Epithelial cell of proximal tubule (primary cell): ENCODE measurements around the gene TUBB6. TPM values are rescaled to one million over a fixed set of nuclear protein-coding genes. Genes with fewer than 3 reads are reported as not detected.

Source experiments
- DNase-seq: peaks from one replicate; pipeline ENCODE4 v3.0.0-alpha.2; 2011; ENCODE audit warnings: low read depth
- H3K4me3 ChIP-seq: 2 replicates; pipeline ENCODE4 v1.5.1; 2011; ENCODE audit warnings: low read depth, mild to moderate bottlenecking, low read length
- CTCF ChIP-seq: conservative IDR thresholded peaks from 2 replicates; pipeline ENCODE4 v1.5.1; 2012; ENCODE audit warnings: low read depth, mild to moderate bottlenecking, low read length
- total RNA-seq: library from RNA; depleted of rRNA; stranded (reverse); fragments of >200 nt; gene quantifications from 2 replicates; pipeline ENCODE4 v1.2.3, GENCODE V29; 2015

Gene TUBB6
- total RNA-seq, 1 donor from 2014 or later, result 425 TPM

GRCh38 chr18:12359515-12359927 lies 51.5 kb downstream of the TUBB6 start:
- no peak overlapping the region for H3K4me3 ChIP-seq
- DNase-seq, result no peak
- TF ChIP-seq CTCF, result no peak

- no peak overlapping the region for H3K4me3 ChIP-seq
- no peak for TF ChIP-seq CTCF
- no peak for DNase-seq
These were observed 53.8 kb downstream of the TUBB6 start for GRCh38 chr18:12361770-12362378.

- no peak overlapping the region for H3K4me3 ChIP-seq
- TF ChIP-seq CTCF, result no peak
- no peak for DNase-seq
These were observed 54.6 kb downstream of the TUBB6 start for GRCh38 chr18:12362473-12363174.

GRCh38 chr18:12366379-12366778 lies 58.3 kb downstream of the TUBB6 start:
- no peak overlapping the region for H3K4me3 ChIP-seq
- DNase-seq, result no peak
- no peak for TF ChIP-seq CTCF

GRCh38 chr18:12366784-12367183 lies 58.7 kb downstream of the TUBB6 start:
- no peak for TF ChIP-seq CTCF
- no peak overlapping the region for H3K4me3 ChIP-seq
- DNase-seq, result no peak

GRCh38 chr18:12369211-12369610 lies 61.2 kb downstream of the TUBB6 start:
- DNase-seq, result no peak
- no peak for TF ChIP-seq CTCF
- no peak overlapping the region for H3K4me3 ChIP-seq

GRCh38 chr18:12371590-12371989 lies 63.5 kb downstream of the TUBB6 start:
- no peak for TF ChIP-seq CTCF
- no peak overlapping the region for H3K4me3 ChIP-seq
- no peak for DNase-seq
